Measurements from ENCODE around the gene CIPC.

DNA sequence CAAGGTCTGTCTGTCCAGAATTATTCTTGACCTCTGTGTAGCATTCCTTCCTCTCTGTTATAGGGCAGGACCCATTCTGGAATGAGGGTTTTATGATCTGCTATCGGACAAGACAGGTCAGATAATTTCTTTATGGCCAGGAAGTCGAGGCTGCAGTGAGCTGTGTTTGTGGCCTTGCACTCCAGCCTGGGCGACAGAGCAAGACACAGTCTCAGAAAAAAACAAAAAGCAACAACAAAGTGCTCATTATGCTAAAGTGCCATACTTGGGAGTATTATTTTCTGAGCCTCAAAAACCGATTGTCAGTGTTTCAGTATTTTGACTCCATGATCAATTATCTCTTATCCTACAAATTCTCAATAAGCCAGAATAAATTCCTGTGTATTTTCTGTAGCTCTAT lies 4.1 kb downstream of the CIPC start:
- TF ChIP-seq, protein P1, sequence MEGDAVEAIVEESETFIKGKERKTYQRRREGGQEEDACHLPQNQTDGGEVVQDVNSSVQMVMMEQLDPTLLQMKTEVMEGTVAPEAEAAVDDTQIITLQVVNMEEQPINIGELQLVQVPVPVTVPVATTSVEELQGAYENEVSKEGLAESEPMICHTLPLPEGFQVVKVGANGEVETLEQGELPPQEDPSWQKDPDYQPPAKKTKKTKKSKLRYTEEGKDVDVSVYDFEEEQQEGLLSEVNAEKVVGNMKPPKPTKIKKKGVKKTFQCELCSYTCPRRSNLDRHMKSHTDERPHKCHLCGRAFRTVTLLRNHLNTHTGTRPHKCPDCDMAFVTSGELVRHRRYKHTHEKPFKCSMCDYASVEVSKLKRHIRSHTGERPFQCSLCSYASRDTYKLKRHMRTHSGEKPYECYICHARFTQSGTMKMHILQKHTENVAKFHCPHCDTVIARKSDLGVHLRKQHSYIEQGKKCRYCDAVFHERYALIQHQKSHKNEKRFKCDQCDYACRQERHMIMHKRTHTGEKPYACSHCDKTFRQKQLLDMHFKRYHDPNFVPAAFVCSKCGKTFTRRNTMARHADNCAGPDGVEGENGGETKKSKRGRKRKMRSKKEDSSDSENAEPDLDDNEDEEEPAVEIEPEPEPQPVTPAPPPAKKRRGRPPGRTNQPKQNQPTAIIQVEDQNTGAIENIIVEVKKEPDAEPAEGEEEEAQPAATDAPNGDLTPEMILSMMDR (conservative IDR thresholded peaks at IDR 0.05) = no peak
- no peak for TF ChIP-seq ZFX (IDR thresholded peaks at IDR 0.05)

Measured in C4-2B (cell line).